DMS114 treated with DMSO at 0.1 percent for 48 hours (cell line): ENCODE measurements around the gene BRD3OS.

Experiments used
- DNase-seq: peaks from one replicate; lab custom pipeline; 2025; ENCODE audit not compliant: unreplicated experiment; lab: John Stamatoyannopoulos, UW

Gene BRD3OS

GRCh38 chr9:134032456-134033222, 7.4 kb downstream of the BRD3OS start:
- DNase-seq = no peak

- DNase-seq = no peak
Observed at GRCh38 chr9:134033516-134034214, 8.4 kb downstream of the BRD3OS start.

GRCh38 chr9:134034215-134035040, 9.1 kb downstream of the BRD3OS start:
- DNase-seq = no peak

- DNase-seq = no peak
Observed at GRCh38 chr9:134035041-134036039, 10.1 kb downstream of the BRD3OS start.

DNA sequence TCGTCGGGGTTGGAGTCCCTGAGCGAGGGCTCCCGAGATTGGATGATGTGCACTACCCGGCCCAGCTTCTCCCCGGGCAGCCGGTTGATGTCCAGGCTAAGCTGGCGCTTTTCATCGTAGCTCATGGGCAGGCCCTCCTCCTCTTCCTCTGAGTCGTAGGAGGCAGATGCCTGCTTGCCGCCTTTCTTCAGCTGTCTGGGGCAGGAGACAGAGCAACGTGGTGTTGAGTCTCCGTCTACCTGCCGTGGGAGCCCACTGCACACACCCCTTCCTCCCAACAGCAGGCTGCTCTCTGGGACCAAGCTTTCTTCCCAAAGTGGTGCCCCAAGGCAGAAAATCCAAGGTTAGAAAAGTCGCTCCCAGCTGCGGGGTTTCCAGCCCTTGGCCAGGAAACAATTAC, 10.8 kb downstream of the BRD3OS start:
- DNase-seq = no peak

DNA sequence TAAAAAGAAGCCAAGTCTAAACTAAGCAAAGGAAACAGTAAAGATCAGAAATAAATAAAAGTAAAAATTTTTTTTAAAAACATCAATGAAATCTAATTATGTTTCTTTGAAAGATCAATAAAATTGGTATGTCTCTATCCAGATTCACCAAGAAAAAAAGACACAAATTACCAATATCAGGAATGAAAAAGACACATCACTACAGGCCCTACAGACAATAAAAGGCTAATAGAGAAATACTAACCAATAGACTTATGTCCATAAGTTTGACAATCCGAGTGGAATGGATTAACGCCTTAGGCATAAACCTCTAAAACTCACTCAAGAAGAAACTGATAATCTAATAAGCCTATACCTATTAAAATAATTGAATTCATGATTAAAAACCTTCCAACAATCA, 12.4 kb downstream of the BRD3OS start:
- DNase-seq = no peak

DNA sequence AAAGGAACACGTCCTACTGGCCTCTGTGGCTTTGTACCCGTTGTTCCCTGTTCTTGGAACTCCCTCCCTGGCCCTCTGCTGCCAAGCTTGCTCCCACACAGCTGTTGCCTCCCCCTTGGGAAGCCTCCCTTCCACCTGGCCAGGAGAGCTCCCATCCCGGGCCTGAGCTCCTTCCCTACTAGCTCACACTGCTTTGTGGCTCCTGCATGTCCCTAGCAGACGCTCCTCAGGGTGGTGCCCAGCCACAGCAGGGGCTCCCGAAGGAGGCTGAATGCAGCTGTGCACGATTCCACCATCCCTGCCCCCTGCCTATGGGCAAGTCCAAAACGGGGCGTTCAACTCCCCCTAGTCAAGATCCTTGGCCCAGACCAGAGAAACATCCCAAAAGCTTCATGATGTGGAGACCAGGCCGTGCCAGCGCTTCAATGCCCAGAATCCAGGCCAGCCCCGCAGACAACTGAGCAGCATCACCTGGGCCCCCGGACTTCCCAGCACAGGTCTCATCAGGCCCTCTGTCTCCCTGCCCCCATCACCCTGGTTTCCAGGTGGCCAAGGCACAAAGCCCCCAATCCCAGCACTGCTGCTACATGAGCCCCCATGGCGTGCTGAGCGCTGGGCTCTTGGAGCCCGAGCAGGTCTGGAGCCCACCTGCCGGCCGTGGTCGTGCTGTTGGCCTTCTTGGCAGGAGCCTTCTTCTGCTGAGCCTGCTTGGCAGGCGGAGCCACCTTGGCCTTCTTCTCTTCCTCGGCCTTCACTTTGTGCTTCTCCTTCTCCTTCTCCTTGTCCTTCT, 14.3 kb downstream of the BRD3OS start:
- DNase-seq = no peak

DNA sequence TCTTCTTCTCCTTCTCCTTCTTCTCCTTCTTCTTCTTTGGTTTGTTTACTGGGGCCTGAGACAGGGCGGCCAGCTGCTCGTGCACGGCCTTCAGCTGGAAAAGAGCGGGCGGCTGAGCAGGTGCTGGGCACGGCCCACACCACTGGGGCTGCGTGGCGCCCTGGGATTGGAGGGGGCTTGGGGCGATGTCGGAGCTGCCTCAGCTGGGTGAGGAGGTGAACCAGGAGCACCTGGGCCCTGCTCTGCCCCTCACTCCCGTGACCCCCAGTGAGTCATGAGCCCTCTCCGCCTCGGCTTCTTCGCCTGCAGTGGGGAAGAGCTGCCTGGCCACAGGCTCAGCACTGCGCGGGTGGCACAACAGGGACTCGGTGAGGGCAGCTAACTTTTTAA, 14.9 kb downstream of the BRD3OS start:
- no peak for DNase-seq

- DNase-seq = no peak
Observed at GRCh38 chr9:134040781-134041648, 15.7 kb downstream of the BRD3OS start.

- no peak for DNase-seq
Observed at GRCh38 chr9:134041649-134041962, 16.3 kb downstream of the BRD3OS start.

DNA sequence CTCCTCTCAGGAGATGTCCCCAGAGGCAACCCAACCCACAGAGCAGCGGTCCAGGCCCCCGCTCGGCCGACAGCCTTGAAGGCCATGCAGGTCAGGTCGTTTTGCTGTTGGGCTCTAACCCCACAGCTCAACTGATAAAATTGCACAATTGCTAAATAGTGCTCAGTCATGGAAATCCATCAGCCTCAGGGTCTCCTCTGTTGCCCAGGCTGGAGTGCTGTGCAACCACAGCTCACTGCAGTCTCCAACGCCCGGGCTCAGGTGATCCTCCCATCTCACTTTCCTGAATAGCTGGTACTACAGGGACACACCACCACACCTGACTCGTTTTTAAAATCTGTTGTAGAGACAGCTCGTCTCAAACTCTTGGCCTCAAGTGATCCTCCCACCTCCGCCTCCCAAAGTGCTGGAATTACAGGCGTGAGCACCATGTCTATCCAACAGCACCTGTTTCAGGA, 18.3 kb downstream of the BRD3OS start:
- no peak for DNase-seq

DNA sequence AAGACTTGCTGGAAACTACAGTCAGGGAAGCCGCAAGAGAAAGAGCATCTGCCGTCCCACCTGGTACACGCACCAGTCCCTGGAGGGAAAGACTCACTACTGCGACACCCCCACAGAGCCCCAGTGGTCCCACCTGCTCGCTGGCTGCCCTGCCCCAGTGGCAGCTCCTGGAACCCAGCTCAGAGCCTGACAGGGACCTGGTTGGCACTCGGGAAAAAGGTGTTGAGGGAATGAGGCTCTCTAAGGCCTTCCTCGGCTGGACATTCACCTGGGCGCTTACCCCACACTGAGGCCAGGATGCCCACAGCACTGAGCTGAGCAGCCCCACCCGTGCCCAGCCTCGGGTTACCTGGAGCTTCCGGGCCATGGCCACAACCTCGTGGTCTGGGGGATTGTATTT, 19.7 kb downstream of the BRD3OS start:
- no peak for DNase-seq

GRCh38 chr9:134045841-134046544, 20.7 kb downstream of the BRD3OS start:
- no peak for DNase-seq

DNA sequence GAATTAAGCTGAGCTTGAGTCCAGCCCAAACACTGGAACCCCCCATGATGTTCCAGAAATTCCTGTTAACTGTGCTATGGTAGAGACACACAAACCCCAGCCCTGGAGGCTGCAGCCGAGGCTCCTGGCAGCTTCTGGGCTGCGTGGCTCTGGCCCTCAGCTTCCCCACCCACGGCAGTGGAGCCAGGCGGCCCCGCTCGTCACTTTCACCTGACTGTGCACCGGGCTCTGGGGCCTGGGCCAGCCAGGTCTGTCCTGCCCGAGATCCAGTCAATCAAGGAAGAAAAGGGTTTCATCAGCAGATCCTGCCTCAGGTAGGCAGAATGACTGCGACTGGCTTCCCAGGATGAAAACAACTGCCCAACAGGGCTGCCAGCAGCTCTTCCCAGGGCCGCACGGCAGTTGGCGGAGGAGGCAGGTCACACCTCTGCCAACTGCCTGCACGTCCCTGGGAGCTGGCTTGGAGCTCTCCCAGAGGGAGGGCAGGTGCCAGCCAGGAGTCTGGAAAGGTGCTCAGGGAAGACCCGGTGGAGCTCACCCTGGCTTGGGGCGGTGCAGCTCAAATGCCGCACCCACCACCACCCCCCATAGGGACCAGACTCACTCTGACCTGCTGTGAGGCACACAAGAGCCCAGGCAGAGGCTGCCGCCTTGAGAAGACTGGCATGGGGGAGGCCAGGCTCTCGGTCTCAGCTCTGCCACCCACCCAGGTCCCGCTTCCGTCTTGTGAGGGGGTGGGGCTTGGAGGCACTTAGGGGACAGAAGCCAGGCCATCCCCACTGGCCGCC, 21.8 kb downstream of the BRD3OS start:
- no peak for DNase-seq

- DNase-seq = no peak
Observed at GRCh38 chr9:134047868-134048581, 22.7 kb downstream of the BRD3OS start.

- no peak for DNase-seq
Observed at GRCh38 chr9:134048582-134048968, 23.3 kb downstream of the BRD3OS start.

DNA sequence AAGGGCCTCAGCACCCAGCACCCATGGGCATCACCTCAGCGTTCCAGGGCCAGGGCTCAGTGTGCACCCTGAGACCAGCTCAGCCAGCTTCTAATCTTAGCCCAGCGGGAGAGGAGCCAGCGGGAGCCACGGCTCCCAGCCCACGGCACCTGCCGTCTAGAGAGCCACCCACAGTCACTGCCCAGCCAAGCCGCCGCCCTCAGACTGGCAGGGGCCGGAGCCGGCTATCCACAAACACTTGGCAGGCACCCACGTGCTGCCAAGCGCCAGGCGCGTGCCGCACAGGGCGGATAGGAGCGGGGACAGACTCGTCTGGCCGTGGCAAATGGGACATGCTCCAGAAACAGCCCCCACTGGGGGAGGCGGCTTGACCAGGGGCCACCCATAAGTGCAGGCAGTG, 24.0 kb downstream of the BRD3OS start:
- DNase-seq = no peak
